MG63 (cell line): ENCODE data around the gene VIPR2. TPM values are rescaled to one million over a fixed set of nuclear protein-coding genes. Genes with fewer than 3 reads are reported as not detected.

ENCODE experiments used
- DNase-seq: peaks from one replicate; pipeline ENCODE4 v3.0.0-alpha.2; 2020
- H3K27me3 ChIP-seq: fragments of 250-450 bp; sonication (Bioruptor Pico); 2 replicates; pipeline ENCODE4 v1.5.1; 2020; ENCODE audit warnings: mild to moderate bottlenecking, moderate library complexity
- H3K36me3 ChIP-seq: fragments of 250-450 bp; sonication (Bioruptor Pico); 2 replicates; pipeline ENCODE4 v1.5.1; 2020; ENCODE audit warnings: mild to moderate bottlenecking, moderate library complexity
- H3K4me3 ChIP-seq: fragments of 250-450 bp; sonication (Bioruptor Pico); 2 replicates; pipeline ENCODE4 v1.5.1; 2020; ENCODE audit warnings: mild to moderate bottlenecking, moderate library complexity
- H3K9me3 ChIP-seq: fragments of 250-450 bp; sonication (Bioruptor Pico); 2 replicates; pipeline ENCODE4 v1.5.1; 2020; ENCODE audit warnings: mild to moderate bottlenecking, moderate library complexity
- total RNA-seq: library from RNA; depleted of rRNA; stranded (reverse); fragments of >200 nt; shearing (Covaris generic); gene quantifications from 2 replicates; pipeline ENCODE4 v1.2.3, GENCODE V29; 2014; ENCODE audit warnings: low replicate concordance

The VIPR2 gene
- total RNA-seq, 1 experiment from 2014 or later, result not detected

GRCh38 chr7:159118623-159119022 is 26.0 kb downstream of the VIPR2 start:
- DNase-seq, result no peak
- Histone ChIP-seq H3K9me3 (no peaks in the 10 kb centered on the region), H3K36me3 (no peaks in the 10 kb centered on the region), H3K4me3 (no peak overlapping the region), H3K27me3 (no peaks in the 10 kb centered on the region; the same call in 1 of the 2 replicates)

GRCh38 chr7:159118197-159118595 is 26.5 kb downstream of the VIPR2 start:
- H3K4me3 ChIP-seq, result no peak overlapping the region
- DNase-seq, result no peak
- H3K36me3 ChIP-seq, result no peaks in the 10 kb centered on the region
- no peaks in the 10 kb centered on the region; the same call in 1 of the 2 replicates for H3K27me3 ChIP-seq
- no peaks in the 10 kb centered on the region for H3K9me3 ChIP-seq

GRCh38 chr7:159117366-159118196 is 27.1 kb downstream of the VIPR2 start:
- no peaks in the 10 kb centered on the region for H3K9me3 ChIP-seq
- no peaks in the 10 kb centered on the region; the same call in 1 of the 2 replicates for H3K27me3 ChIP-seq
- no peak for DNase-seq
- H3K36me3 ChIP-seq, result no peaks in the 10 kb centered on the region
- no peak overlapping the region for H3K4me3 ChIP-seq

GRCh38 chr7:159116581-159117339 is 27.9 kb downstream of the VIPR2 start:
- no peak for DNase-seq
- no peaks in the 10 kb centered on the region; the same call in 1 of the 2 replicates for H3K27me3 ChIP-seq
- H3K4me3 ChIP-seq, result no peak overlapping the region
- H3K9me3 ChIP-seq, result no peaks in the 10 kb centered on the region
- H3K36me3 ChIP-seq, result no peaks in the 10 kb centered on the region

- DNase-seq, result no peak
- Histone ChIP-seq H3K4me3 (no peak overlapping the region), H3K36me3 (no peaks in the 10 kb centered on the region), H3K27me3 (0 out of 2 replicates have a peak, but pooled peaks cover 5% of the 10 kb centered on the region), H3K9me3 (no peaks in the 10 kb centered on the region)
Measured at GRCh38 chr7:159115601-159116501, 28.8 kb downstream of the VIPR2 start.

GRCh38 chr7:159114981-159115380 is 29.7 kb downstream of the VIPR2 start:
- no peak for DNase-seq
- Histone ChIP-seq H3K36me3 (no peaks in the 10 kb centered on the region), H3K4me3 (no peak overlapping the region), H3K9me3 (no peaks in the 10 kb centered on the region), H3K27me3 (0 out of 2 replicates have a peak, but pooled peaks cover 7% of the 10 kb centered on the region)

GRCh38 chr7:159114096-159114495 is 30.6 kb downstream of the VIPR2 start:
- Histone ChIP-seq H3K36me3 (no peaks in the 10 kb centered on the region), H3K27me3 (0 out of 2 replicates have a peak, but pooled peaks cover 7% of the 10 kb centered on the region), H3K9me3 (no peaks in the 10 kb centered on the region), H3K4me3 (no peak overlapping the region)
- DNase-seq, result no peak

GRCh38 chr7:159113056-159113455 is 31.6 kb downstream of the VIPR2 start:
- no peaks in the 10 kb centered on the region for H3K36me3 ChIP-seq
- no peak for DNase-seq
- no peak overlapping the region for H3K4me3 ChIP-seq
- H3K27me3 ChIP-seq, result 0 out of 2 replicates have a peak, but pooled peaks cover 7% of the 10 kb centered on the region
- no peaks in the 10 kb centered on the region for H3K9me3 ChIP-seq

- no peaks in the 10 kb centered on the region for H3K9me3 ChIP-seq
- no peaks in the 10 kb centered on the region for H3K36me3 ChIP-seq
- H3K27me3 ChIP-seq, result 0 out of 2 replicates have a peak, but pooled peaks cover 7% of the 10 kb centered on the region
- no peak for DNase-seq
- no peak overlapping the region for H3K4me3 ChIP-seq
Measured at GRCh38 chr7:159112136-159113011, 32.3 kb downstream of the VIPR2 start.

GRCh38 chr7:159109653-159110035 is 35.0 kb downstream of the VIPR2 start:
- Histone ChIP-seq H3K4me3 (no peak overlapping the region), H3K27me3 (0 out of 2 replicates have a peak, but pooled peaks cover 7% of the 10 kb centered on the region), H3K9me3 (no peaks in the 10 kb centered on the region), H3K36me3 (no peaks in the 10 kb centered on the region)
- no peak for DNase-seq

GRCh38 chr7:159108941-159109652 is 35.6 kb downstream of the VIPR2 start:
- Histone ChIP-seq H3K4me3 (no peak overlapping the region), H3K9me3 (no peaks in the 10 kb centered on the region)
- peak; percentile 59 for DNase-seq

GRCh38 chr7:159108491-159108890 is 36.2 kb downstream of the VIPR2 start:
- Histone ChIP-seq H3K9me3 (no peaks in the 10 kb centered on the region), H3K27me3 (0 out of 2 replicates have a peak, but pooled peaks cover 7% of the 10 kb centered on the region), H3K4me3 (no peak overlapping the region), H3K36me3 (no peaks in the 10 kb centered on the region)
- DNase-seq, result no peak

More at GRCh38 chr7:159108941-159109652, 35.6 kb downstream of the VIPR2 start:
- Histone ChIP-seq H3K27me3 (0 out of 2 replicates have a peak, but pooled peaks cover 7% of the 10 kb centered on the region), H3K36me3 (no peaks in the 10 kb centered on the region)

- H3K27me3 ChIP-seq, result 0 out of 2 replicates have a peak, but pooled peaks cover 7% of the 10 kb centered on the region
- H3K9me3 ChIP-seq, result no peaks in the 10 kb centered on the region
- DNase-seq, result no peak
- H3K36me3 ChIP-seq, result no peaks in the 10 kb centered on the region
- no peak overlapping the region for H3K4me3 ChIP-seq
Measured at GRCh38 chr7:159107161-159107892, 37.3 kb downstream of the VIPR2 start.
